ENCODE measurements around the gene C17orf113.
A peak's percentile ranks its signal among the peaks of the same experiment; 100 is the strongest.

C17orf113 gene

DNA sequence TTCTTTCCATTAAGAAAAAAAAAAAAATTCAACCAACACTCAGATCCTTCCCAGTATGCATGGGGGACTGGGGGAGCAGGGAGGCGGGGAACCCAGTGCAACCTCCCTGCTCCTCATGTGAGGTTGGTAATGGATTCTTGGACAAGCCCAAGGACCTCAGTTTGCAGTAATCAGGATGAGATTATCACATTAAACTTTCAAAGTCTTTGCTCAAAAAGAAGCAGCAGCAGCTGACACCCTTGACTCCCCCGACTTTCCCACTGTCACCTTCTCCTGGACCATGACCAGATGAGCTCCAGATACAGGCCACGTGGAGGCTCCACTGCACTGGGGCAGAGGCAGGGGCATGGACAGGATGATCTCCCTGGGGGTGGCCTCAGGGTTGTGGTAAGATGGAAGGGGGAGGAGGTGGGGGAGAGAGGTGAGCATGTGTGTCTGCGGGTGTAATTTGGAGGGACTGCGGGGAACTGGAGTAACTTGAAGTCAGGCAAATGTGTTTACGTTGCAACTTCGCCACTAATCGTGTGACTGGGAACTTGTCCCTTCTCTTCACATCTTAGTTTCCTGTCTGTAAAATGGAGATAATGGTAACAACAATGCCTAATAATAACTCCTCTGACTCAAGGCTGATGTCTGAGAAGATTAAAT lies 28.1 kb upstream of the C17orf113 start:
- TF ChIP-seq, protein P1, sequence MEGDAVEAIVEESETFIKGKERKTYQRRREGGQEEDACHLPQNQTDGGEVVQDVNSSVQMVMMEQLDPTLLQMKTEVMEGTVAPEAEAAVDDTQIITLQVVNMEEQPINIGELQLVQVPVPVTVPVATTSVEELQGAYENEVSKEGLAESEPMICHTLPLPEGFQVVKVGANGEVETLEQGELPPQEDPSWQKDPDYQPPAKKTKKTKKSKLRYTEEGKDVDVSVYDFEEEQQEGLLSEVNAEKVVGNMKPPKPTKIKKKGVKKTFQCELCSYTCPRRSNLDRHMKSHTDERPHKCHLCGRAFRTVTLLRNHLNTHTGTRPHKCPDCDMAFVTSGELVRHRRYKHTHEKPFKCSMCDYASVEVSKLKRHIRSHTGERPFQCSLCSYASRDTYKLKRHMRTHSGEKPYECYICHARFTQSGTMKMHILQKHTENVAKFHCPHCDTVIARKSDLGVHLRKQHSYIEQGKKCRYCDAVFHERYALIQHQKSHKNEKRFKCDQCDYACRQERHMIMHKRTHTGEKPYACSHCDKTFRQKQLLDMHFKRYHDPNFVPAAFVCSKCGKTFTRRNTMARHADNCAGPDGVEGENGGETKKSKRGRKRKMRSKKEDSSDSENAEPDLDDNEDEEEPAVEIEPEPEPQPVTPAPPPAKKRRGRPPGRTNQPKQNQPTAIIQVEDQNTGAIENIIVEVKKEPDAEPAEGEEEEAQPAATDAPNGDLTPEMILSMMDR (conservative IDR thresholded peaks at IDR 0.05; ENCODE audit: low read depth, low read length), result no peak
- DNase-seq (ENCODE audit: low read depth), result no peak
- H3K4me3 ChIP-seq (ENCODE audit: low read length), result no peak overlapping the region

- no peak for DNase-seq (ENCODE audit: low read depth)
- no peak overlapping the region for H3K4me3 ChIP-seq (ENCODE audit: low read length)
- TF ChIP-seq, protein P1 (conservative IDR thresholded peaks at IDR 0.05; ENCODE audit: low read depth, low read length), result no peak
Measured at GRCh38 chr17:42077755-42078154, 27.4 kb upstream of the C17orf113 start.

GRCh38 chr17:42076797-42077559 lies 26.6 kb upstream of the C17orf113 start:
- H3K4me3 ChIP-seq (ENCODE audit: low read length), result no peak overlapping the region
- TF ChIP-seq, protein P1 (conservative IDR thresholded peaks at IDR 0.05; ENCODE audit: low read depth, low read length), result no peak
- DNase-seq (ENCODE audit: low read depth), result no peak

- DNase-seq (ENCODE audit: low read depth), result no peak
- TF ChIP-seq, protein P1 (conservative IDR thresholded peaks at IDR 0.05; ENCODE audit: low read depth, low read length), result no peak
- H3K4me3 ChIP-seq (ENCODE audit: low read length), result no peak overlapping the region
Measured at GRCh38 chr17:42075789-42076188, 25.4 kb upstream of the C17orf113 start.

GRCh38 chr17:42072323-42073187 lies 22.2 kb upstream of the C17orf113 start:
- H3K4me3 ChIP-seq (ENCODE audit: low read length), result peak overlapping the region; percentile 32
- TF ChIP-seq, protein P1 (conservative IDR thresholded peaks at IDR 0.05; ENCODE audit: low read depth, low read length), result no peak
- no peak for DNase-seq (ENCODE audit: low read depth)

DNA sequence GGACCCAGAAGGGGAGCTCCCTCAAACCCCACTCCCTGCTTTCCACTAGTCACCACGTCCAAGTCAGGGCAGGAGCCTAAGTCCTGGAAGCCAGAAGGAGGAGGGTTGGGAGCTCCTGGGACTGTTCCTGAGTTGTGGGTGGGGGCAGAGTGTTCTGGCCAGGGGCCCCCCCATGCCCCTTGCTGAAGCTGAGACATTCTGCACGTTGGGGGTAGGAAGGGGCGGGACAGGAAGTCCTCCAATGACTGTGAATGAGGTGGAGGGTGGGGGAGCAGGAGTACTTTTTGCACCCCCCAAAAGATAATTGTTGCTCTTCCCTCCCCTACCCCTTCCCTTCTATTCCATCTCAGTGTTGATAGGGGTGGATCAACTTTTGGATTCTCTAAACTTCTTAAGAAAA lies 21.4 kb upstream of the C17orf113 start:
- TF ChIP-seq, protein P1 (conservative IDR thresholded peaks at IDR 0.05; ENCODE audit: low read depth, low read length), result no peak
- H3K4me3 ChIP-seq (ENCODE audit: low read length), result peak overlapping the region; percentile 32
- DNase-seq (ENCODE audit: low read depth), result no peak

Measured in retinal pigment epithelial cell (primary cell).